Right cardiac atrium (tissue), 5 donors: ENCODE measurements around the gene DNAAF5. TPM values are rescaled to one million over a fixed set of nuclear protein-coding genes. Genes with fewer than 3 reads are reported as not detected.
A peak's percentile ranks its signal among the peaks of the same experiment; 100 is the strongest.

ENCODE experiments used
- ATAC-seq, 2 donors: fragments of 200-7000 bp; cut with Tn5 transposase; one replicate each; pipeline versions ENCODE4 v1.8.0 to v1.9.1; 2020; ENCODE audit warnings: moderate library complexity in 2 of 2, mild to moderate bottlenecking in 1 of 2
- DNase-seq, 3 donors: peaks; one replicate each; pipeline ENCODE4 v3.0.0-alpha.2; 2020
- H3K27ac ChIP-seq: one replicate; pipeline ENCODE4 v1.5.1; 2013; ENCODE audit warnings: mild to moderate bottlenecking, low read length, control low read depth, moderate library complexity
- H3K27me3 ChIP-seq: one replicate; pipeline ENCODE4 v1.6.1; 2013; ENCODE audit not compliant: control insufficient read depth, insufficient read depth
- H3K4me1 ChIP-seq: one replicate; pipeline ENCODE4 v1.6.1; 2013; ENCODE audit warnings: low read length; ENCODE audit not compliant: control insufficient read depth, insufficient read depth
- H3K4me3 ChIP-seq: one replicate; pipeline ENCODE4 v1.5.1; 2013; ENCODE audit warnings: low read length, control low read depth
- H3K9me3 ChIP-seq: one replicate; pipeline ENCODE4 v1.6.1; 2013; ENCODE audit warnings: low read length; ENCODE audit not compliant: control insufficient read depth
- WGBS: extraction: QIAGEN DNeasy Blood & Tissue Kit; methylation state at CpG from one replicate; pipeline ENCODE4 v1.1.7; 2013; 5-methylcytosine and 5-hydroxymethylcytosine counted together
- intact Hi-C, 4 donors: fragments of 100-400 bp; cut with DNase I; formaldehyde crosslinking; loops; one replicate each; pipeline versions ENCODE4 v1.11.0 to v1.14.0; 2022 to 2023
- polyA plus RNA-seq: library from polyadenylated mRNA; stranded (reverse); fragments of 200-250 nt; gene quantifications from one replicate; pipeline ENCODE4 v1.2.3, GENCODE V29; 2013
- total RNA-seq, 4 donors: library from RNA; stranded (reverse); fragmentation: NEBNext Ultra II Directional; extraction: Animal tissue kit (Norgen Biotek cat#: 25700); gene quantifications; one replicate each; pipeline ENCODE4 v1.2.1, GENCODE V29; 2021
- donor health status: healthy with polysubstance abuse.
- donor health status: DM: no; HTN: yes; CAD: no.
- donor health status: DM: no; HTN: no; CAD: no.
- donor health status: DM: no; HTN: yes; CAD: no; lungs with severe emphysema.
- donor health status: DM: yes; HTN: yes; CAD: no.

The DNAAF5 gene
- total and polyA plus RNA-seq, 5 donors = 10.2 to 20.7 (median 15.8) TPM

DNA sequence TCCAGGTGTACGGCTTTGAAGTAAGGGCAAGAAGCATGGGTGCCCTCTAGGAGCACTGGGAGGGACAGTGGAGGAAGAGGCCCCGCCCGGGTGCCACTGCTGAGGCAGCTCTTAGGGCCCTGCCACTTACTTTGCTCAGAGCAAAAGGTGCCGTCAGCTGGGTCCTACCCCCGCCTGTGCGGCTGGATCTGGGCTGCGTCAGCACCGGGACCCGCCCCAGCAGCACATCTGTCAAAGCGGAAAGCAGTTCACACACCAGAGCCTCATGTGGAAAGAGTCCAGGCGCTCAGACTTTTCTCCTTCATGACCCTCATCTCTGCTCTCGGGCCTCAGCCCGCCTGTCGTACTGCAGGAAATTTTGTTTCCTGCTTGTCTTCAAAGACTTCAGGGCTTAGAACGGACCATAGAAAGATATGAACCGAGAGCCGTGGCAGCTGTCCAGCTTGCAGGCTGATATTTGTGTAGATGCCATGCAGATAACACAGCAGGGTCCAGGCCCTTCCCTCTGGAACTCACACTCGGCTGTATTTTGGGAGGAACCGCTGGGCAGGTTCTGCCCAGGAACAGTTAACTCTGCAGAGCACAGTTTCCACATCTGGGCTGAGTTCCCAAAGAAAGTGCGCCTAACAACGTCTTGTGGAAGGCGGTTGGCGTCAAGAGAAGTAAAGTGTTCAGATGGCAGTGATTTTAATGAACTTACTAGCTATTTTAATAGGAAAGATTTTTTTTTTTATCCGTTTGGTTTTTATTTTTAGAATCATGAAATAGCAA lies 44.9 kb downstream of the DNAAF5 start:
- intact Hi-C loops = loop anchor here in 1 of 4 donors (5.0 kb wide), 1 partner anchor 449 kb away; no protein-coding TSS in a partner anchor
- H3K9me3 ChIP-seq = no peaks in the 10 kb centered on the region
- H3K4me3 ChIP-seq = no peak overlapping the region
- DNase-seq (peak; percentile 82 to 90 (median 90)), ATAC-seq (peak; percentile 71 to 84)
- H3K27ac ChIP-seq = peak overlapping the region; percentile 84
- H3K4me1 ChIP-seq = peaks cover 6% of the 10 kb centered on the region
- H3K27me3 ChIP-seq = no peaks in the 10 kb centered on the region
- 15% methylated on average over 24 of the region's 24 CpGs for WGBS

DNA sequence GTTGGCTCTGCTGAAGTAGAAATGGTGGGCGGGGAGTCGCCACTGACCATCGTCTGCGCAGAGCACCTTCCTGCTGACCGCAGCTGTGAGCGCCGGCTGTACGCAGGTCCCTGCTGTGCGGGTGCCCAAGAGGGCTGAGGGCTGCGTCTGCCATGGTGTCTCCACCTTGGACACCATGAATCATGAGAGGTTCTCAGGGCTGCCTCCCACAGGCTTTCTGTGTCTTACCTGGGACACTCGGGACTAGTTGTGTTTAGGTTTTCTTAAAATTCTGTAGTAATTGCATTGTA lies 45.5 kb downstream of the DNAAF5 start:
- DNase-seq (peak in 1 of 3 donors; percentile 47), ATAC-seq (no peak)
- no peak overlapping the region for H3K27ac ChIP-seq
- no peak overlapping the region for H3K4me3 ChIP-seq
- WGBS = 68% methylated on average over 11 of the region's 11 CpGs
- no peaks in the 10 kb centered on the region for H3K9me3 ChIP-seq
- no peaks in the 10 kb centered on the region for H3K27me3 ChIP-seq
- peaks cover 6% of the 10 kb centered on the region for H3K4me1 ChIP-seq
- intact Hi-C loops = loop anchor here in 1 of 4 donors (5.0 kb wide), 1 partner anchor 450 kb away; no protein-coding TSS in a partner anchor

DNA sequence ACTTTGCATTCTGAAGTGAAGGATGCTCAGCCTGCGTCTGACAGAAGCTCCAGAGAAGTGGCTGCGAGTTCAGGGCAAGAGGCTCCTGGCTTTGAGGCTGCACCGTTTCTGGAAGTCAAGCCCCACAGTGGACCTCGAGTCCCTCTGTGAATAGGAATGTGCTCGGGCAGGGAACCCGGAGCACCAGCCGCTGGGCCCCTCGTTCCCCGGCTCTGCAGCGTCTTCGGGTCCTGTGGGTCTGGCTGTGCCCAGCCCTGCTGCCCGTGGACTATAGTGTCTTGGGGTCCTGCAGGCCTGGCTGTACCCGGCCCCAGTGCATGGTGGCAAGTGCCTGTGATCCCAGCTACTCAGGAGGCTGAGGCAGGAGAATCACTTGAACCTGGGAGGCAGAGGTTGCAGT lies 45.9 kb downstream of the DNAAF5 start:
- no peaks in the 10 kb centered on the region for H3K9me3 ChIP-seq
- peak in 1 of 3 donors; percentile 38 for DNase-seq
- H3K4me1 ChIP-seq = peaks cover 6% of the 10 kb centered on the region
- H3K4me3 ChIP-seq = no peak overlapping the region
- ATAC-seq = no peak
- H3K27me3 ChIP-seq = no peaks in the 10 kb centered on the region
- intact Hi-C loops = loop anchor here in 1 of 4 donors (5.0 kb wide), 1 partner anchor 450 kb away; no protein-coding TSS in a partner anchor
- WGBS = 95% methylated on average over 13 of the region's 13 CpGs
- no peak overlapping the region for H3K27ac ChIP-seq

DNA sequence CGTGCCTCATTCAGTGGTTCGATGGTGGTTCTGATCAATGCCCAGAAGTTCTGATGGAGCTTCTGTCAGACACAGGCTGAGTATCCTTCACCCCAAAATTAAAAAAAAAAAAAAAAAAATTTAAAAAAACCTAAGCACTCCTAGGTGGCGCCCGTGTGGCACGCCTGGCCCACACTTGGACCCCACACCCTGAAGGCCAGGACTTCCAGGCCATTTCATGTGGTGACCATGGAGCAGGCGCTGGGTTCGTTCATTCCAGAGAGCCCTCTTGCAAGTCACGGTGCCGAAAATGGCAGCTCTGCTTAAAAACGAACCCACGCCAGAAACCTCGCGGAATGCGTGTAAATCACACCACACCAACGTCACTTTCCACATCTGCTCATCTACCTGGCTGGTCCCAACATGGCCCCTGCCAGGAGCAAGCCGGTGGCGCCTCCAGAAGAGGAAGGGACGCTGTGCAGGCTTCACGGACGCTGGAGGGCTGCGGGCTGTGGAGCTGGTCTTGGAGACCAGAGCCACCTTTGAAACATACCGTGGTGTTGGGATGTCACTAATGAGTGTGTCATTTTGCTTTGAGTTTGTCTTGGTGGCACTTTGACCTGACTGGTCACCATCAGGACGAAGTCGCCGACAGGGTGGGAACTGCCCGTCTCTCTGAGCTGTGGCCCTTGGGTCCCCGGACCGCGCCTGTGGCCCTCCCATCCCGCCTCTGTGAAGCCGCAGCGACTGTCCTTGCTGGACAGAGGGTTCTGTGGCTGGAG lies 46.5 kb downstream of the DNAAF5 start:
- peak in 2 of 3 donors; percentile 42 to 57 for DNase-seq
- WGBS = 96% methylated on average over 32 of the region's 32 CpGs
- no peaks in the 10 kb centered on the region for H3K9me3 ChIP-seq
- no peak overlapping the region for H3K4me3 ChIP-seq
- H3K4me1 ChIP-seq = peaks cover 6% of the 10 kb centered on the region
- ATAC-seq = no peak
- intact Hi-C loops = loop anchor here in 1 of 4 donors (5.0 kb wide), 1 partner anchor 451 kb away; no protein-coding TSS in a partner anchor
- H3K27ac ChIP-seq = no peak overlapping the region
- no peaks in the 10 kb centered on the region for H3K27me3 ChIP-seq

DNA sequence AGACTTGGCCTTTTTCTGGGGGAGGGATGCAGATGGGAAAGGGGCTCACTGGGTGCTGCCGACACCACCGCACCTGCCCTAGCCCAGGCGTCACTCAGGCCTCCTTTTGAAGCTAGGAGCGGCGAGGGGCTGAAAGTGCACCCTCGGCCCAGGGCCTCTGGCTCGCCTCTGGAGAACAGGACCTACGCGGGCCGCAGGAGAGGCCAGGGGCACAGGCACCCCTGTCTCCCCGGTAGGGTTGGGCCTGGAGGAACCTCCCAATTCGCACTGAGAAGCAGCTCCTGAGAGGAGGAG lies 47.1 kb downstream of the DNAAF5 start:
- 97% methylated on average over 12 of the region's 12 CpGs for WGBS
- no peaks in the 10 kb centered on the region for H3K9me3 ChIP-seq
- no peak overlapping the region for H3K27ac ChIP-seq
- no peaks in the 10 kb centered on the region for H3K27me3 ChIP-seq
- no peak overlapping the region for H3K4me3 ChIP-seq
- intact Hi-C loops = loop anchor here in 1 of 4 donors (5.0 kb wide), 1 partner anchor 451 kb away; no protein-coding TSS in a partner anchor
- DNase-seq = peak in 1 of 3 donors; percentile 37
- ATAC-seq = no peak
- peaks cover 6% of the 10 kb centered on the region for H3K4me1 ChIP-seq

DNA sequence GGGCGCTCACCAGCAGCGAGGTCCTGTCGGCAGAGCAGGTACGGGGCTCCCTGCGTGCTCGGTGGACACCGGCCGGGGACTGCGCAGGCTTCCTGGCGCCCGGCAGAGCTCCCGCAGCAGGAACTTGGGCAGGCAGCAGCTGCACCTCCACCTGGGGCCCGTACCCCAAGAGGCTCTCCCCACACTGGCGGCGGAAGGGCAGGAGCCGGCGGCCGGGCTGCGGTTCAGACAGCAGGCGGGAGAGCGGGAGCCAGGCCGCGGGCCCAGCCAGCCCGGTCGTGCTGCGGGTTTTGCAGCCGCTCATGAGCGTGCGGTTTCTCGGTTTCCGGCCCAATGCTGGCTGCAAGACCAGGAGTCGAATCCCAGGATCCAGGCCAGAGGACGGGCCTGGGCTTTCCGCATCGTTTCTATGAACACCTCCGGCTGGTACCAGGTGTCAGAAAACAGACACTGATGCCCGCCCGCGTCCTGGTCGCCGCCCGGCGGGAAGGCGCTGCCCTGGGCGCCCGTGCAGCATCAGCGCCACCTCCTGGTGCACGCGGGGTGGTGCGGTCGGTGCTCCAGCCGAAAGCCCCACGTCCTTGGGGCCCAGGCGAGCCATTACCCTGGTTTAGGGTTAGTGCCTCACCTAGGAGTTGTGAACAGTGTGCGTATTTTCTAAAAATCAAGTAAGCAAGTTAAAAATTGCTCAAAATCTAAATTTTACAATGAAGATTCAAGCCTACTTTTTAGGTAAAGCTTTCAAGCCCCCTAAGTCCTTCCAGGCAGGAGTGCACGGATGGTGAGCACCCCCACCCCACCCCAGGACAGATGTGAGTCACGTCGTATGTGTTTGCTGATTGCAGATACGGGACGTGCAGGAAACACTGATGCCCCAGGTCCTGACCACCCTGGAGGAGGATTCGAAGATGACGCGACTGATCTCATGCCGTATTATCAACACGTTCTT lies 47.9 kb downstream of the DNAAF5 start:
- Histone ChIP-seq H3K4me1 (peaks cover 6% of the 10 kb centered on the region), H3K27ac (no peak overlapping the region), H3K9me3 (no peaks in the 10 kb centered on the region), H3K27me3 (no peaks in the 10 kb centered on the region), H3K4me3 (no peak overlapping the region)
- intact Hi-C loops = loop anchor here (2.0 to 5.0 kb wide), 2 partner anchors 452 kb away; no protein-coding TSS in a partner anchor
- peak; percentile 60 to 84 (median 84) for DNase-seq
- 68% methylated on average over 65 of the region's 65 CpGs for WGBS
- peak; percentile 31 to 54 for ATAC-seq

DNA sequence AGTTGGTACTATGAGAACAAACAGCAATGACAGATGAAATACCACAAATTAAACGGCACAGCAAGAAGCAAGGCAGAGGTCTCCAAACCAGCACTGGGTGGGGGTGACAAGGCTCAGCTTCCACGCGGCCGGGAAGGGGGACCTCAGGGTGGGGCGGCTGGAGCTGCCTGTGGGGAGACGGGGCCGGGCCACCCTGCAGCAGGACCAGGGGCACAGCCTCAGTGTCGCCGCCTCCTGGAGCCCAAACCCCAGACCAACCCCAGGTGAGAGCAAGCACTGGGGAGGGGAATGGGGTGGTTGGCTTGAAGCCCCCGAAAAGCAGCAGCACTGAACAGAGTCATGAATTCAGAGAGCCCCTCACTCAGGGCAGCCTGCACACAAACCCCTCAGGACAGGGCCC lies 49.9 kb downstream of the DNAAF5 start:
- Histone ChIP-seq H3K27me3 (no peaks in the 10 kb centered on the region), H3K4me1 (peaks cover 3% of the 10 kb centered on the region), H3K4me3 (no peak overlapping the region), H3K27ac (no peak overlapping the region), H3K9me3 (no peaks in the 10 kb centered on the region)
- DNase-seq (peak in 1 of 3 donors; percentile 17), ATAC-seq (no peak)
- intact Hi-C loops = loop anchor here in 1 of 4 donors (5.0 kb wide), 1 partner anchor 454 kb away; no protein-coding TSS in a partner anchor
- WGBS = 94% methylated on average over 10 of the region's 10 CpGs

DNA sequence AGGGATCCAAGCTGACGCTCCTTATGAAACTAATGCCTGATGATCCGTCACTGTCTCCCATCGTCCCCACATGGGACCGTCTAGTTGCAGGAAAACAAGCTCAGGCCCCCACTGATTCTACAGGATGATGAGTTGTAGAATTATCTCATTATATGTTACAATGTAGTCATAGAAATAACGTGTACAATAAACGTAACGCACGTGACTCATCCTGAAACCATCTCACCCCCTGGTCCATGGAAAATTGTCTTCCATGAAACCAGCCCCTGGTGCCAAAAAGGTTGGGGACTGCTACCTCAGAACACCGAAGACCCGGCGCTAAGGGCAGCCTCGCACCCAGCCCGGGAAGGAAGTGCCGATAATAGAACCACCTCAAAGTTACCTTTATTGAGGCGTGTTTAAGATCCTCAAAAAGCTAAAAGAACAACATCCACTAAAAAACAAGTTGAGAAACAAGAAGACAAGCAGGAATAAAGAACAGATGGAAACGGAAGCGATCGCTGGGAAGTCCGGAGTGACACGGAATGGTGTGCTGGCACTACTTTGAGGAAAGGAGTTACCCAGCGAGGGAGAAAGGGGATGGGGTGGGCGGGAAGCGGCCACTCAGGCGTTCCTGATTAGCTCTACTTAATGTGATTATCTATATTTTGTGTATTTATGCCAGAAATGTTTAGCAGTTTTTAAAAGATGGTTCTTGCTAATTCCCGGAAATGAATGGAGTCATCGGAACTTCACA lies 50.7 kb downstream of the DNAAF5 start:
- 94% methylated on average over 26 of the region's 26 CpGs for WGBS
- intact Hi-C loops = loop anchor here in 1 of 4 donors (5.0 kb wide), 1 partner anchor 455 kb away; no protein-coding TSS in a partner anchor

GRCh38 chr7:777728-778078 lies 51.2 kb downstream of the DNAAF5 start:
- DNase-seq = peak in 1 of 3 donors; percentile 23
- no peaks in the 10 kb centered on the region for H3K4me1 ChIP-seq
- no peak overlapping the region for H3K27ac ChIP-seq
- no peak overlapping the region for H3K4me3 ChIP-seq
- no peaks in the 10 kb centered on the region for H3K27me3 ChIP-seq
- no peaks in the 10 kb centered on the region for H3K9me3 ChIP-seq
- ATAC-seq = no peak
- intact Hi-C loops = loop anchor here in 1 of 4 donors (5.0 kb wide), 1 partner anchor 455 kb away; no protein-coding TSS in a partner anchor
- WGBS = 94% methylated on average over 16 of the region's 16 CpGs

More for the DNA sequence above, 50.7 kb downstream of the DNAAF5 start:
- Histone ChIP-seq H3K4me3 (no peak overlapping the region), H3K4me1 (no peaks in the 10 kb centered on the region), H3K9me3 (no peaks in the 10 kb centered on the region), H3K27ac (no peak overlapping the region), H3K27me3 (no peaks in the 10 kb centered on the region)
- DNase-seq (peak in 1 of 3 donors; percentile 34), ATAC-seq (no peak)
